Measurements from ENCODE around the gene RPTOR.

- TF ChIP-seq MAX (IDR thresholded peaks at IDR 0.05; ENCODE audit: insufficient read depth, insufficient read length) (no peak), JUN (IDR thresholded peaks at IDR 0.05; ENCODE audit: borderline replicate concordance, insufficient read depth, insufficient read length, low read depth) (no peak), CTCF (IDR thresholded peaks at IDR 0.05; ENCODE audit: extremely low read depth in 1 of 2, insufficient read depth in 1 of 2, low read depth in 1 of 2, low read length in 2 of 2) (no peak), POLR2AphosphoS5 (IDR thresholded peaks at IDR 0.05; ENCODE audit: insufficient read depth, low read depth, low read length) (no peak), EZH2 (IDR thresholded peaks at IDR 0.05; ENCODE audit: borderline replicate concordance, low read depth, low read length, severe bottlenecking) (no peak)
Observed at GRCh38 chr17:80971704-80972304, 427.2 kb downstream of the RPTOR start.

Measured in endothelial cell of umbilical vein (primary cell).